Large intestine (tissue), 3 donors: ENCODE results near the gene PRSS33. TPM values are rescaled to one million over a fixed set of nuclear protein-coding genes. Genes with fewer than 3 reads are reported as not detected.

Experiments
- DNase-seq, 2 donors: peaks; one replicate each; pipeline versions ENCODE4 v3.0.0 to v3.0.0-alpha.2; 2013
- H3K27ac ChIP-seq: one replicate; pipeline ENCODE4 v1.5.1; 2013; ENCODE audit warnings: low read length
- H3K27me3 ChIP-seq: 2 replicates; pipeline ENCODE4 v1.6.1; 2013; ENCODE audit warnings: low read length; ENCODE audit not compliant: control insufficient read depth, insufficient read depth
- H3K36me3 ChIP-seq: 2 replicates; pipeline ENCODE4 v1.6.1; 2013; ENCODE audit warnings: low read length; ENCODE audit not compliant: control insufficient read depth, insufficient read depth
- H3K4me1 ChIP-seq: one replicate; pipeline ENCODE4 v1.6.1; 2013; ENCODE audit warnings: low read length; ENCODE audit not compliant: control insufficient read depth, insufficient read depth
- H3K4me3 ChIP-seq: one replicate; pipeline ENCODE4 v1.5.1; 2013; ENCODE audit warnings: low read length
- H3K9me3 ChIP-seq: one replicate; pipeline ENCODE4 v1.6.1; 2013; ENCODE audit warnings: mild to moderate bottlenecking, low read depth, low read length, moderate library complexity; ENCODE audit not compliant: control insufficient read depth
- WGBS: methylation state at CpG from one replicate; pipeline ENCODE4 v1.1.5; 2013; ENCODE audit warnings: low lambda C conversion rate; ENCODE audit not compliant: insufficient coverage; 5-methylcytosine and 5-hydroxymethylcytosine counted together
- polyA plus RNA-seq: library from polyadenylated mRNA; unstranded; fragments of 120-200 nt; gene quantifications from one replicate; pipeline ENCODE4 v1.2.1, GENCODE V29; 2013

The PRSS33 gene
- polyA plus RNA-seq, 1 donor, result 0.13 TPM

DNA sequence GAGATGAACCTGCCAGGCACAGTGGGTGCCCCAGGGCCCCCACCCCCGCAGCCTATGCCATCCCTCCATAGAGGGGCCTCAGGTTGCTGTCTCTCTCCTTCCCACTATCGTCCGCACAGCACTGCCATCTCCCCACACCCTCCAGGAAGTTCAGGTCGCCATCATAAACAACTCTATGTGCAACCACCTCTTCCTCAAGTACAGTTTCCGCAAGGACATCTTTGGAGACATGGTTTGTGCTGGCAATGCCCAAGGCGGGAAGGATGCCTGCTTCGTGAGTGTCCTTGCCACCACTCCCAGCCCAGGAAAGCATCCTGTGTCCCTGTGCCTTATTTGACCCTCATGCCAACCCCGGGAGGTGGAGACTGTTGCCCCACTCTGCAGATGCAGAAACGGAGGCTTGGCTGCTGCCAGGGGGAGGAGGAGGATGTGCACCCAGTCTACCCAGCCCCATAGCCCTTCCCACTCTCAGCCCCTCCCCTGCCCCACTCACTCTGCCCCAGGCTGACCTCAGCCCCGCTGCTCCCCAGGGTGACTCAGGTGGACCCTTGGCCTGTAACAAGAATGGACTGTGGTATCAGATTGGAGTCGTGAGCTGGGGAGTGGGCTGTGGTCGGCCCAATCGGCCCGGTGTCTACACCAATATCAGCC lies 33.6 kb upstream of the PRSS33 start:
- no peaks in the 10 kb centered on the region for H3K27me3 ChIP-seq
- DNase-seq, result no peak
- H3K36me3 ChIP-seq, result no peaks in the 10 kb centered on the region
- no peak overlapping the region for H3K4me3 ChIP-seq
- no CpG with 5 or more reads among the region's 14 CpGs for WGBS
- H3K27ac ChIP-seq, result no peak overlapping the region
- H3K4me1 ChIP-seq, result no peaks in the 10 kb centered on the region
- H3K9me3 ChIP-seq, result no peaks in the 10 kb centered on the region

DNA sequence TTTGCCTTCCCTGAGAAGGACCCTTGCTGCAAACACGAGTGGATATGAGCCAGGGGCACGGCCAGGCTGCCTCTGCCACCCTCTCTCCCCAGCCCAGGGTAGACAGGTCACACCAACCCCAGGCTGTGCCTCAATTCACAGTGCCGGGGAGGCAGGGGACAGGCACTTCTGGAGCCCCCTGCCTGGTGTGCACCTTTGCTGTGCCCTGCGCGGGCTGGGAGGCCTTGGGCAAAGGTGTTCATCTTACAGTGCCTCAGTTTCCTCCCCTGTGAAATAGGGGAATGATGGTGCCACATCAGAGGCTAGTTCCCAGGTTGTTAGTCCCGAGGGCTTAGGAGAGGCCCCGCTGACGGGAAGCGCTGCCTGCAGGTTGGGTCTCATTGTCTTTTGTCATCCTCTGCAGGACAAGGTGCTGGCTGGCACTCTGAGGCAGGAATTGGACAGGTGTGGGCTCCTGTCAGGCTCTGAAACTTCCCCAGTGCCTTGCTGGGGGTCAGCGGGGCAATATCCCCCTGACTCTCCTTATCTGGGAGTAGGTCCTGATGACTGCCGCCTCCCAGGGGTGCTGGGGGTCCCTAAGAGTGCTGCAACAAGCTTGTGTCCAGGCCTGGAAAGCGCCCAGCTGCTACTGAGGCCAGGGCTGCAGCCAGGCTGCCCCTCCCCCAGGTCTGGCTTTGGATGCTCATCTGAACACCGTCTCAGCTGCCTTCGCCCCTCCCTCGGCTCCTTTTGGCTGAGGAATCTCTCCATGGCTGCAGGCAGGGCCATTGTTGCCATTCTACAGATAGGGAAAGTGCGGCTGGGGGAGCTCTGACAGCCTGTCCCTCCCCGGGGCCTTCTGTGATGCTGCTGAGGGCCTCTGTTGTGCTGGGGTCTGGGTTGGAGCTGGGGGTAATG lies 32.8 kb upstream of the PRSS33 start:
- H3K27ac ChIP-seq, result no peak overlapping the region
- no peak for DNase-seq
- no peaks in the 10 kb centered on the region for H3K9me3 ChIP-seq
- H3K4me3 ChIP-seq, result no peak overlapping the region
- H3K36me3 ChIP-seq, result no peaks in the 10 kb centered on the region
- WGBS, result no CpG with 5 or more reads among the region's 17 CpGs
- no peaks in the 10 kb centered on the region for H3K27me3 ChIP-seq
- peaks cover 8% of the 10 kb centered on the region for H3K4me1 ChIP-seq

- Histone ChIP-seq H3K4me3 (no peak overlapping the region), H3K27me3 (no peaks in the 10 kb centered on the region), H3K36me3 (no peaks in the 10 kb centered on the region), H3K9me3 (no peaks in the 10 kb centered on the region), H3K4me1 (peaks cover 11% of the 10 kb centered on the region), H3K27ac (no peak overlapping the region)
- DNase-seq, result no peak
- WGBS, result no CpG with 5 or more reads among the region's 18 CpGs
These were observed 32.0 kb upstream of the PRSS33 start for GRCh38 chr16:2819179-2819938.

DNA sequence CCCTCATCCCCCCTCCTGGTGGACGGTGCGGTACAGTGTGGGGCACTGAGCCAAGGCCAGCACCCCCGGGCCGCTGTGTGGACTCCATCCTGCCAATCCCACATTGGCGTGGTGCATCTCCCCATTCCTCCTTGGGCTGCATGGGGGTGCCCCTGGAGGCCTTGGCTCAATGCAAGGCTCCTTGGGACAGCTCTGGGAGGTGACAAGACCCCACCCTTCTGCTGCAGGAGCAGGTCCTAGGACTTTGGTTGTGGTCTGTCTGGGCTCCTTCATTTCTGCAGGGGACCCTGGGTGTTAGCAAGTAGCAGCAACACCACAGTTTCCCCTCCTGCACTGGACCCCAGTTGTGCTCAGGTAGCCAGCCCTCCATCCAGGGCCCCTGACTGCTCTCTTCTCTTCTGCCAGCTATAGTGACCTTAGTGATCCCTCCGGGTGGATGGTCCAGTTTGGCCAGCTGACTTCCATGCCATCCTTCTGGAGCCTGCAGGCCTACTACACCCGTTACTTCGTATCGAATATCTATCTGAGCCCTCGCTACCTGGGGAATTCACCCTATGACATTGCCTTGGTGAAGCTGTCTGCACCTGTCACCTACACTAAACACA lies 31.0 kb upstream of the PRSS33 start:
- Histone ChIP-seq H3K4me1 (peaks cover 11% of the 10 kb centered on the region), H3K27ac (no peak overlapping the region), H3K9me3 (no peaks in the 10 kb centered on the region), H3K36me3 (no peaks in the 10 kb centered on the region), H3K4me3 (no peak overlapping the region), H3K27me3 (no peaks in the 10 kb centered on the region)
- no peak for DNase-seq
- no CpG with 5 or more reads among the region's 10 CpGs for WGBS

GRCh38 chr16:2817340-2818271 lies 30.2 kb upstream of the PRSS33 start:
- WGBS, result 88% methylated on average over 5 of the region's 68 CpGs
- Histone ChIP-seq H3K9me3 (no peaks in the 10 kb centered on the region), H3K4me1 (peaks cover 11% of the 10 kb centered on the region), H3K36me3 (no peaks in the 10 kb centered on the region), H3K4me3 (no peak overlapping the region), H3K27ac (no peak overlapping the region), H3K27me3 (no peaks in the 10 kb centered on the region)
- no peak for DNase-seq

GRCh38 chr16:2816751-2817339 lies 29.5 kb upstream of the PRSS33 start, which contains the start of gene PRSS21:
Gene PRSS21, plus strand, starts transcription at chr16:2817237. Its CDS starts 32 bp downstream, at chr16:2817269.
- DNase-seq, result no peak
- H3K27me3 ChIP-seq, result no peaks in the 10 kb centered on the region
- H3K4me1 ChIP-seq, result peaks cover 11% of the 10 kb centered on the region
- no peak within 1 kb of the TSS for H3K4me3 ChIP-seq
- H3K9me3 ChIP-seq, result no peaks in the 10 kb centered on the region
- WGBS, result no CpG with 5 or more reads among the region's 28 CpGs
- H3K36me3 ChIP-seq, result no peaks in the 10 kb centered on the region
- no peak within 1 kb of the TSS for H3K27ac ChIP-seq

DNA sequence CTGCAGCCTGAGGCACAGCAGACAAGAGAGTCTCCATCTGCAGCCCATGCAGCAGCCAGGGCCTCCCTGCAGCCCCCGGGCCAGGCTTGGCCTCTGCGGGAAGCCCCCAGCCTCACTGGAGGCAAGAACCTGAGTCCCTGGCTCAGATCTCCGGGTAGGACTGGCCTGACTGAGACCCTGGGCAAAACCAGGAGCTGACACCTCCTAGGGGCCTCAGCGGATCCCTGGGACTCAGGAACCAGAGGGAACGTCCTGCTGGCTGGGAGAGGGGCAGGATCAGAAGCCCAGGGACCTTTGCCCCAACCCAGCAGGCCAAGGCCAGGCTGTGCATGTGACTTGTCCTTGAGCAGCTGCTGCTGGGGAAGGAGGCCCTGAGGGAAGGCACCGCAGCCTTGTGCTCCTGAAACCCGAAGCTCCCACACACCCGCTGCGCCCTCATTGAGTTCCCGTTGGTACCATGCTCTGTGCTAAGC lies 28.0 kb upstream of the PRSS33 start:
- H3K27ac ChIP-seq, result no peak overlapping the region
- H3K36me3 ChIP-seq, result no peaks in the 10 kb centered on the region
- H3K9me3 ChIP-seq, result no peaks in the 10 kb centered on the region
- H3K27me3 ChIP-seq, result no peaks in the 10 kb centered on the region
- peaks cover 11% of the 10 kb centered on the region for H3K4me1 ChIP-seq
- DNase-seq, result peak; percentile 37 to 65
- WGBS, result no CpG with 5 or more reads among the region's 10 CpGs
- no peak overlapping the region for H3K4me3 ChIP-seq

- Histone ChIP-seq H3K27me3 (no peaks in the 10 kb centered on the region), H3K27ac (no peak overlapping the region), H3K9me3 (no peaks in the 10 kb centered on the region), H3K4me3 (no peak overlapping the region), H3K4me1 (peaks cover 11% of the 10 kb centered on the region), H3K36me3 (no peaks in the 10 kb centered on the region)
- no peak for DNase-seq
- WGBS, result no CpG with 5 or more reads among the region's 20 CpGs
These were observed 27.4 kb upstream of the PRSS33 start for GRCh38 chr16:2814551-2815298.
